ENCODE data around the gene CEL.

The CEL gene

GRCh38 chr9:133119846-133120500, 58.2 kb downstream of the CEL start:
- DNase-seq = no peak

GRCh38 chr9:133120501-133121197, 58.9 kb downstream of the CEL start:
- DNase-seq = peak; percentile 22
